ENCODE results near the gene LCN15. TPM values are rescaled to one million over a fixed set of nuclear protein-coding genes. Genes with fewer than 3 reads are reported as not detected.

The LCN15 gene
- total RNA-seq, 4 donors from 2014 or later, result 1.5 to 9.3 TPM; not detected in 2

GRCh38 chr9:136775191-136775590, 10.9 kb upstream of the LCN15 start:
- H3K27ac ChIP-seq, result no peak overlapping the region
- H3K4me1 ChIP-seq, result no peaks in the 10 kb centered on the region
- H3K36me3 ChIP-seq, result no peaks in the 10 kb centered on the region
- H3K9me3 ChIP-seq, result no peaks in the 10 kb centered on the region
- DNase-seq, result no peak
- no peak overlapping the region for H3K4me3 ChIP-seq
- TF ChIP-seq CTCF (IDR thresholded peaks at IDR 0.05) (no peak), POLR2A (IDR thresholded peaks at IDR 0.05) (no peak)
- no peaks in the 10 kb centered on the region for H3K27me3 ChIP-seq

GRCh38 chr9:136774416-136775045, 10.2 kb upstream of the LCN15 start:
- Histone ChIP-seq H3K4me3 (no peak overlapping the region), H3K27ac (no peak overlapping the region), H3K9me3 (no peaks in the 10 kb centered on the region), H3K36me3 (no peaks in the 10 kb centered on the region), H3K27me3 (no peaks in the 10 kb centered on the region), H3K4me1 (no peaks in the 10 kb centered on the region)
- TF ChIP-seq CTCF (IDR thresholded peaks at IDR 0.05) (no peak), POLR2A (IDR thresholded peaks at IDR 0.05) (no peak)
- no peak for DNase-seq

DNA sequence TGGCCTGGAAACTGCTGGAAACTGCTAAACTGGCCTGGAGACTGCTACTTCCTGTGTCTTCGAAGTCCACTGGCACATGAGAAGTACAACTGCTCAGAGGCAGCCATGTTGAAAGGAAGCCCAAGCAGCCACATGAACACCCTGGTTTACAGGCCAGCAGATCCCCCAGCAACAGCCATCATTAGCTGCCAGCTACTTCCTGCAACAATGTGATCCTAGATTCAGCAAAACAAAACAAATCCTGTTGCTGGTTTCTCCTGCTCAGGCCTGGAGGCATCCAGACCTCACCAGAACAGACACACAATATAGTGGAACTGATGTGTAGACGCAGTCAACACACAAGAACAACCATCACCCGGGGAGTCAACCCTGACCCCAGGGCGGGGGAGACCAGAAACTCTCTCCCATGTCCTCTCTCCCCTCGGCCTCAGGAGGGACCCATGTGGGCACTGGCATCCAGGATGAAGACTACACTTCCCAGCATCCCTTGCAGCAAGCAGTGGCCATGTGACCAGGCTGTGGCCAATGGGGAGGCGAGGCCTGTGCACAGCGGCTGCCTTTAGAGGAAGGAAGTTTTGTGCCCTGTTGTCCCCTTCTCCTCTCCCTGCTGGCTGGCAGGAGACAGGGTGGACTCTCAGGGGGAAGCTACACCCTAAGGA, 9.2 kb upstream of the LCN15 start:
- H3K4me1 ChIP-seq, result no peaks in the 10 kb centered on the region
- no peaks in the 10 kb centered on the region for H3K27me3 ChIP-seq
- DNase-seq, result peak in 1 of 3 donors; percentile 64
- no peak for TF ChIP-seq CTCF (IDR thresholded peaks at IDR 0.05)
- no peak for TF ChIP-seq POLR2A (IDR thresholded peaks at IDR 0.05)
- H3K36me3 ChIP-seq, result no peaks in the 10 kb centered on the region
- H3K27ac ChIP-seq, result no peak overlapping the region
- no peaks in the 10 kb centered on the region for H3K9me3 ChIP-seq
- H3K4me3 ChIP-seq, result no peak overlapping the region

DNA sequence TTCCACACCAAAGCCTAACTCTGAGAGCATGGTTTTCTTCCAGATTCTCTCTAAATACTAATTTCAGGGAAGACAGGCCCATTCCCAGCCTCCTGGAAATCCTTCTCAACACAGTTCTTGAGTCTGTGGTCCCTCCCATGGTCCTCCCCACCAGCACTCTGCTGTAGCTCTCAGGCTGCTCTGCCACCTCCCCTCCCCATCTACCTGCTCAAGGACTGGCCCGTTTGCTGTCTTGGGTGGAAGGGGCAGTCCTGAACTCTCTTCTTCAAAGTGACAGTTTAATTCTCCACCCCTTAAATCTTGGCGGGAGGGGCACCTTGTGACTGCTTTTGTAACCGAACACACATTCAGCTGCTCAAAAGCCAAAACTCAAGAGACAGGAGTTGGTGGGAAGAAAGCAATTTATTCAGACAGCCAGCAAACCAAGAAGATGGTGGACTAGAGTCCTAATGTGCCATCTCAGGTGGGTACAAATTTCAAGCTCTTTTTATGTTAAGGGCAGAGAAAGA, 7.6 kb upstream of the LCN15 start:
- TF ChIP-seq POLR2A (IDR thresholded peaks at IDR 0.05) (no peak), CTCF (IDR thresholded peaks at IDR 0.05) (no peak)
- no peaks in the 10 kb centered on the region for H3K27me3 ChIP-seq
- no peak overlapping the region for H3K27ac ChIP-seq
- DNase-seq, result no peak
- no peak overlapping the region for H3K4me3 ChIP-seq
- H3K9me3 ChIP-seq, result no peaks in the 10 kb centered on the region
- H3K4me1 ChIP-seq, result no peaks in the 10 kb centered on the region
- H3K36me3 ChIP-seq, result no peaks in the 10 kb centered on the region

GRCh38 chr9:136769710-136770191, 5.4 kb upstream of the LCN15 start:
- H3K36me3 ChIP-seq, result no peaks in the 10 kb centered on the region

More at GRCh38 chr9:136769710-136770191, 5.4 kb upstream of the LCN15 start:
- TF ChIP-seq CTCF (IDR thresholded peaks at IDR 0.05) (peak in 5 of 6 experiments; percentile 29 to 54 (median 47)), POLR2A (IDR thresholded peaks at IDR 0.05) (no peak)
- peak in 2 of 3 donors; percentile 67 for DNase-seq
- H3K4me3 ChIP-seq, result no peak overlapping the region
- H3K9me3 ChIP-seq, result no peaks in the 10 kb centered on the region
- H3K27me3 ChIP-seq, result no peaks in the 10 kb centered on the region
- peaks cover 0 to 3% (median 0%) of the 10 kb centered on the region in 4 donors for H3K4me1 ChIP-seq
- H3K27ac ChIP-seq, result no peak overlapping the region

Data from Peyer's patch (tissue), 4 donors.